Inferior parietal cortex (tissue), 1 donor: ENCODE data around the gene NOL8.

ENCODE experiments used
- DNase-seq: peaks from one replicate; pipeline ENCODE4 v3.0.0-alpha.2; 2016; ENCODE audit errors: extremely low spot score

The NOL8 gene

GRCh38 chr9:92312887-92313623 is 12.1 kb downstream of the NOL8 start:
- no peak for DNase-seq

GRCh38 chr9:92310562-92310961 is 14.6 kb downstream of the NOL8 start:
- DNase-seq = no peak

GRCh38 chr9:92308893-92309292 is 16.3 kb downstream of the NOL8 start:
- no peak for DNase-seq

- DNase-seq = no peak
Observed at GRCh38 chr9:92300936-92301335, 24.2 kb downstream of the NOL8 start.

GRCh38 chr9:92299116-92299515 is 26.0 kb downstream of the NOL8 start:
- no peak for DNase-seq

- DNase-seq = no peak
Observed at GRCh38 chr9:92298036-92298435, 27.1 kb downstream of the NOL8 start.

GRCh38 chr9:92297611-92298010 is 27.5 kb downstream of the NOL8 start:
- no peak for DNase-seq

GRCh38 chr9:92295827-92296258 is 29.3 kb downstream of the NOL8 start:
- no peak for DNase-seq

- DNase-seq = no peak
Observed at GRCh38 chr9:92295240-92295790, 29.8 kb downstream of the NOL8 start.

- no peak for DNase-seq
Observed at GRCh38 chr9:92294297-92294676, 30.9 kb downstream of the NOL8 start.

- peak; percentile 98 for DNase-seq
Observed at GRCh38 chr9:92293452-92294296, 31.5 kb downstream of the NOL8 start, which contains the start of gene IARS1. Gene IARS1 (minus strand): TSS chr9:92293697. CDS start chr9:92289419, 4,278 bp downstream.

- DNase-seq = no peak
Observed at GRCh38 chr9:92293075-92293354, 32.1 kb downstream of the NOL8 start.

GRCh38 chr9:92292338-92293074 is 32.6 kb downstream of the NOL8 start:
- DNase-seq = no peak

- DNase-seq = no peak
Observed at GRCh38 chr9:92291577-92291976, 33.6 kb downstream of the NOL8 start.

GRCh38 chr9:92290785-92291429 is 34.2 kb downstream of the NOL8 start:
- no peak for DNase-seq

- DNase-seq = no peak
Observed at GRCh38 chr9:92289708-92290390, 35.3 kb downstream of the NOL8 start.

GRCh38 chr9:92279302-92279701 is 45.8 kb downstream of the NOL8 start:
- no peak for DNase-seq

- no peak for DNase-seq
Observed at GRCh38 chr9:92278110-92278509, 47.0 kb downstream of the NOL8 start.

- no peak for DNase-seq
Observed at GRCh38 chr9:92276331-92277032, 48.7 kb downstream of the NOL8 start.

- no peak for DNase-seq
Observed at GRCh38 chr9:92275541-92275940, 49.6 kb downstream of the NOL8 start.
